VCaP (cell line): Measurements from ENCODE around the gene KCTD17.

ENCODE experiments used
- H3K27ac ChIP-seq: fragments of 450-650 bp; 2 replicates; pipeline ENCODE4 v1.5.1; 2017
- TF ChIP-seq, protein P1 (sequence below): fragments of 450-650 bp; conservative IDR thresholded peaks from 2 replicates; pipeline ENCODE4 v1.5.1; 2017; ENCODE audit warnings: mild to moderate bottlenecking, moderate library complexity

The KCTD17 gene

DNA sequence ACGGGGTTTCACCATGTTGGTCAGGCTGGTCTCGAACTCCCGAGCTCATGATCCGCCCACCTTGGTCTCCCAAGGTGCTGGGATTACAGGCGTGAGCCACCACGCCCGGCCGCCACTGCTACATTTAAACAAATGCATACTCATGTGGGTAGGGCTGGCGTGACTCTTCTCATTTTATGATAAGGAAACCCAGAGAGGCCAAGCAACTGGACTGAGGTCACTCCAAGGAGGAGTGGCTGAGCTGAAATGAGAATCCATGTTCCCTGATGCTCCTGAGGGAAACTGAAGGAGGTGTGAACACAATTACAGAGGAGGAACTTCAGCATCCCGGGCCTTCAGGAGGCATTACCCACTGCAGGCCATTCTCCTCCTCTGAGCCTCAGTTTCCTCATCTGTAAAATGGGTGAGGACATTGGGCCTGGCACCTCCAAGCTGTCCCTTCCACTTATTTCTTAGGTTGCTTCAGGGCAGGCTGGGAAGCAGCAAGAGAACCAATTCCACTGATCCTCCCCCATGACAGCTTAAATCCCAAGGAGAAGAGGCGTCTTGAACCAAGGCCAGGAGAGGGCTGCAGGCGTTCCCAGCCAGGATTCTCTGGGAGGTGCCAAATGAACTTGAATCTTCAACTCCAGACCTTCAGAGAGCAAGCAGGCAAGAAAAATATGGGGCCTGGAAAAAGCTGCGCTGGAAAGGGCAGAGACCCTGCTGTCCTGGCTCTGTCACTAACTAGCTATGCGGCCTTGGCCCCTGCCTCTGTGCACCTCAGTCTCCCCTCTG, 35.2 kb upstream of the KCTD17 start:
- TF ChIP-seq, protein P1, sequence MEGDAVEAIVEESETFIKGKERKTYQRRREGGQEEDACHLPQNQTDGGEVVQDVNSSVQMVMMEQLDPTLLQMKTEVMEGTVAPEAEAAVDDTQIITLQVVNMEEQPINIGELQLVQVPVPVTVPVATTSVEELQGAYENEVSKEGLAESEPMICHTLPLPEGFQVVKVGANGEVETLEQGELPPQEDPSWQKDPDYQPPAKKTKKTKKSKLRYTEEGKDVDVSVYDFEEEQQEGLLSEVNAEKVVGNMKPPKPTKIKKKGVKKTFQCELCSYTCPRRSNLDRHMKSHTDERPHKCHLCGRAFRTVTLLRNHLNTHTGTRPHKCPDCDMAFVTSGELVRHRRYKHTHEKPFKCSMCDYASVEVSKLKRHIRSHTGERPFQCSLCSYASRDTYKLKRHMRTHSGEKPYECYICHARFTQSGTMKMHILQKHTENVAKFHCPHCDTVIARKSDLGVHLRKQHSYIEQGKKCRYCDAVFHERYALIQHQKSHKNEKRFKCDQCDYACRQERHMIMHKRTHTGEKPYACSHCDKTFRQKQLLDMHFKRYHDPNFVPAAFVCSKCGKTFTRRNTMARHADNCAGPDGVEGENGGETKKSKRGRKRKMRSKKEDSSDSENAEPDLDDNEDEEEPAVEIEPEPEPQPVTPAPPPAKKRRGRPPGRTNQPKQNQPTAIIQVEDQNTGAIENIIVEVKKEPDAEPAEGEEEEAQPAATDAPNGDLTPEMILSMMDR: no peak
- no peak overlapping the region for H3K27ac ChIP-seq

DNA sequence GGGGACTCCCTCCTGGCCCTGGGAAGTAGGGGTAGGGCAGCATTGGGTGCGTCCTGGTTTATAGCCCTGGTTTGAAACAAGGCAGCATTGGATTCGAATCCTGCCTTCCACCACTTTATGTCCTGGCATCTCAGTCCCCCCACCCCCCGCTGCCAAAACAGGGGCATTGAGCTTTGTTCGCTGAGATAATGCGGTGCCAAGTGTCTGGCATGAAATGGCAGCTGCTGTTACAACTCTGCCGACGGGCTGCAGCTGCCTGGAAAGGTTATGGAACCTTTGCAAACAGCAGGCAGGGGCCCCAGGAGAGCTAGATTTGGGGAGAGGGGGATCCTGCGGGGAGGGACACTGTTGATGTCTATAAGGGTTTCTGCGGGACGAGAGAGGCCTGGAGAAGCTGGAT, 34.2 kb upstream of the KCTD17 start:
- H3K27ac ChIP-seq: no peak overlapping the region
- TF ChIP-seq, protein P1: no peak

DNA sequence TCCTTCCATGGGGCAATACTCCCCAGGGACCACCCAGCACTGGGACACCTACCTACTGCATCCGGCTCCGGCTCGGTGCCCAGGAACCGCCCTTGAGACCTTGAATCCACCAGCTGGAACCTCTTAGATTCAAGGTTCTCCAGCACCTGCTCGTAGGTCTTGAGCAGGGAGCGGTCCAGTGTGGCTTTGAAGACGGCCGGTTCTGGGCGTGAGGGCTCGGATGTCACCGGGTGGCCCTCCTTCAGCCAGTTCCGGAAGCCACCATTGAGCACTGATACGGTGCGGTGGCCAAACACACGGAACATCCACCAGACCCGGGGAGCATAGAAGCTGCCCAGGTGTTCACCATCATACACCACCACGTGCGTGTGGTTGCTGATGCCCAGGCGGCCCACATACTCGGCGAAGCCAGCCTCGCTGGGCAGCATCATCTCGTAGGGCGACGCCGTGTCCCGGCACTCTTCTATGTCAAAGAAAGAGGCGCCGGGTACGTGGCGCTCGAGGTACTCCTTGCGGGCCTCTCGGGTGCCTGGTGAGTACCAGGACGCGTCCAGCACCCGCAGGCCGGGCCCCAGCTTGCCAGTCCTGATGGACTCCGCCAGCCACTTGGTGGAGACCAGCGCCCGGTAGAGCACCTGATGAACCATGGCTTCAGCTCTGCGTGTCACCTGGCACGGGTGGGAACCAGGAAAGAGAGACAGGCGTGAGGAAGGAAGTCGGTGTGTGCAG, 33.3 kb upstream of the KCTD17 start:
- TF ChIP-seq, protein P1: no peak
- H3K27ac ChIP-seq: peak overlapping the region; percentile 96

DNA sequence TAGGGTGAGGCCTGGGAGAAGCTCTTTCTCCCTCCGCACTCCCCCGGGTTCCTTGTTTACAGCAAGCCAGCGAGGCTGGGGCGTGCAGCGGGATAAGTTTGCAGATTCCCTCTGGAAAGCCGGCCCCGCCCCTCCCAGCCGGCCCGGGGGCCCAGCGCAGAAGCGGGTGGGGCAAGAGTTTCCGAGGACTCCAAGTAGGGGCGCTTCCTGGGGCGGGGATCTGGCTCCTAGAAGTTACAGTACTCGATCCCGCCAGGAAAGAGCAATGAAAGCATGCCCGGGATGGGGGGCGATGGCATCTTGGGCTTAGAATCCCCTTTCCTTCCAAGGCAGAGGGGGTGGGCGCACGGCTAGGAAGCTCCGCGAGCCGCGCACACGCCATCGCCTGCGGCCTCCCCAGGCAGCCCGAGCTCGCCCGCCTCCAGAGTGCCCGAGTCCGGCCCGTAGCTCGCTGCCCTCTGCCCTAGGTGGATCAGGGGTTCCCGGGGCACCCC, 32.7 kb upstream of the KCTD17 start:
- peak overlapping the region; percentile 96 for H3K27ac ChIP-seq
- TF ChIP-seq, protein P1: no peak

- peak within 1 kb of the TSS; percentile 96 for H3K27ac ChIP-seq
- TF ChIP-seq, protein P1: peak; percentile 25; the same call in 1 of the 2 replicates
These were observed 32.0 kb upstream of the KCTD17 start, which contains the start of the genes MPST and TST for GRCh38 chr22:37019309-37020191. TSS of gene MPST (plus strand) at chr22:37019742. CDS start at chr22:37019837, 95 bp downstream. TSS of gene TST (minus strand) at chr22:37019447. CDS start at chr22:37018732, 715 bp downstream.

GRCh38 chr22:37020192-37020479, 31.4 kb upstream of the KCTD17 start:
- TF ChIP-seq, protein P1: no peak
- peak overlapping the region; percentile 96 for H3K27ac ChIP-seq
